ENCODE results near the gene UBN2.

- no peak for TF ChIP-seq CREB1 (CRISPR knock-in tag; IDR thresholded peaks at IDR 0.05)
- no peak for TF ChIP-seq IRF2 (CRISPR knock-in tag; IDR thresholded peaks at IDR 0.05; ENCODE audit: borderline replicate concordance, low read depth)
- TF ChIP-seq USF2 (CRISPR knock-in tag; IDR thresholded peaks at IDR 0.05): no peak
- no peak for TF ChIP-seq HMGXB4 (CRISPR knock-in tag; IDR thresholded peaks at IDR 0.05)
- no peak for TF ChIP-seq MYBL2 (CRISPR knock-in tag; IDR thresholded peaks at IDR 0.05)
Measured at GRCh38 chr7:139183878-139184338, 47.1 kb upstream of the UBN2 start.
